Fibroblast of skin of right biceps (primary cell): Measurements from ENCODE around the gene ZFAND3.
A peak's percentile ranks its signal among the peaks of the same experiment; 100 is the strongest.
"Not testable (repeated sequence)": the region's sequence is repeated elsewhere in the genome, so short reads cannot be mapped to it uniquely, and the experiment has no call there.

Experiments
- DNase-seq: peaks from one replicate; pipeline ENCODE4 v3.0.0-alpha.2; 2013

The ZFAND3 gene

DNA sequence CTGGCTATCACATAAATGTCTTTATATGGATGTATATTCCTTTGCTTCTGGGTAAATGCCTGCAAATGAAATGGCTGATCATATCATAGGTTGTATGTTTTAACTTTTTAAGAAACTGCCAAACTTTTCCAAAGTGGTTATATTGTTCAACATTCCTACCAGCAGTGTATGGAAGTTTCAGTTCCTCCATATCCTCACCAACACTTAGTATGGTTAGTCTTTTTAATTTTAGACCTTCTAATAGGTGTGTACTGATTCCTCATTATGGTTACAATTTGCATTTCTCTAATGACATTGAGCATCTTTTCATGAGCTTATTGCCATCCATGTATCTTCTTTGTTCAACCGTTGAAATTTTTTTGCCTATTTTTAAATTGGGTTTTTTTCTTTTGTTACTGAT lies 155.4 kb downstream of the ZFAND3 start:
- no peak for DNase-seq

DNA sequence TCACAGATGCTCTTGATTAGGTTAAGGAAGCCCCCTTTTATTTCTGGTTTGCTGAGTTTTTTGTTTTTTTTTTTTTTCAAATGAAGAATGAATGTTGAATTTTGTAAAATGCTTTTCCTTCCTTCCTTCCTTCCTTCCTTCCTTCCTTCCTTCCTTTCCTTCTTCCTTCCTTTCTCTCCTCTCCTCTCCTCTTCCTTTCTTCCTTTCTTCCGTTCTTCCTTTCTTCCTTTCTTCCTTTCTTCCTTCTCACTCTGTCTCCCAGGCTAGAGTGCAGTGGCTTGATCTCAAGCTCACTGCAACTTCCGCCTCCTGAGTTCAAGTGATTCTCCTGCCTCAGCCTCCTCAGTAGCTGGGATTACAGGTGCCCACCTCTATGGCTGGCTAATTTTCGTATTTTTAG lies 158.2 kb downstream of the ZFAND3 start:
- DNase-seq, result no peak

DNA sequence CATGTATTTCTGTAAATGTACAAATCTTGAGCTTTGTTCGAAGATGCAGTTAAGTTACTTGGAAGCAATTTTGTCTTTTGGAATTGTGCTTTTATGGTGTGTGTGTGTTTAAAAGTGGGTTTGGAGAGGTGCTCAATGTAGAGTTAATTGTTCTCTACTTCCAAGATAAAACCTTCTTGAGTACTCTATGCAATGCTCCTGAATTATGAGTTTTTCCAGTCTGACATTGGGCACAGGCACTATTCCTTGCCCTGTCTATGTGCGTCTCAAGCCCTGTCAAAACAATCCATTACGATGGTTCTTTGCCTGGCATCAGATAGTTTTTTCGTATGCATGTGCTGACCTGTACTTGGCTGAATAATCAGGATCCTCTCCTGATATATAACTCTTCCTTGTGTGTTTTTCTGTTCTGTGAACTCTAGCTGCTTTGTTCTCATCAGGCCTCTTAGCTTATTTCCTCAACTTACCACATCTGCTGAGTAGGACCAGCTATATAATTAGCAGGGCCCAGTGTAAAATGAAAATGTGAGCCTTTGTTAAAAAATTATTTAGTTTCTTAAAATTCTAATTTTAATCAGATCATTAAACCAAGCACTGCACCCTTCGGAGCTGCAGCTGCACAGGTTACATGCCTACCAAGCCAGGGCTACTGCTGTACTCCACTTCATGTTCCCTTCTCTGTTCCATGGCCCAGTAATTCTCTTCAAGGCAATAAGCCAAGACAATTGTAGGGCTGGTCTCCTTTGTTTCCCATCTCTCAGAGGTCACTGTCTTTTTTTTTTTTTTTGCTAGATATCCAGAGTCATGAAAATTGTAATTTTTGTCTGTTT lies 160.1 kb downstream of the ZFAND3 start:
- no peak for DNase-seq

DNA sequence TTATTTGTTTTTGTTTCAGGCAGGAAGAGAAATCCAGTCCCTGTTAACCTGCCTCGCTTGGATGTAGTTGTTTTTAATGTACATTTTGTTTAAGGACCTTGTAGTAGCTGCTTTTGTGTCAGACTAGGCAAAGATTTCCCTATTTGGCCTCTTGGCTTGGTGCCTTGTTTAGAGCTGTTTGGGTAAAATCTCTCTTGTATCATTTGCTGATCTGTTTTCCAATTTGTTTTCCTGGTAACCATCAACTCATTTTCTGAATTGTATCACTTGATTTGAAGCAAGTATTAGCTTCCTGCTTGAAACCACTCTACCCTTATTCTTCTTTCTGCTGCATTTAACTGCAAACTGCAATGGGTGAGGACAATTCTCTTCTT lies 160.7 kb downstream of the ZFAND3 start:
- DNase-seq, result no peak

DNA sequence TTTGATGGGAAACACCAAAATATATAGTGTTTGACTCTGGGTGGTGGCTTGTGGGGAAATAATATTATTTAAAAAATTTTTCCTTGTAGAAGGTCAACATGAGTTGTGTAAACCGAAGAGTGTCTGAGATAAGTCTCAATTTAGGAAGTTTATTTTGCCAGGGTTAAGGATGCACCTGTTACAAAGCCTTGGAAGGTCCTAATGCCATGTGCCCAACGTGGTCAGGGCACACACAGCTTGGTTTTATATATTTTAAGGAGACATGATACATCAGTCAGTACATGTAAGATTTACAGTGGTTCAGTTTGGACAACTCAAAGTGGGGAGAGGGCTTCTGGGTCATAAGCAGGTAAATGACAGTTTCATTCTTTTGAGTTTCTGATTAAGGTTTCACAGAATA lies 162.1 kb downstream of the ZFAND3 start:
- no peak for DNase-seq

DNA sequence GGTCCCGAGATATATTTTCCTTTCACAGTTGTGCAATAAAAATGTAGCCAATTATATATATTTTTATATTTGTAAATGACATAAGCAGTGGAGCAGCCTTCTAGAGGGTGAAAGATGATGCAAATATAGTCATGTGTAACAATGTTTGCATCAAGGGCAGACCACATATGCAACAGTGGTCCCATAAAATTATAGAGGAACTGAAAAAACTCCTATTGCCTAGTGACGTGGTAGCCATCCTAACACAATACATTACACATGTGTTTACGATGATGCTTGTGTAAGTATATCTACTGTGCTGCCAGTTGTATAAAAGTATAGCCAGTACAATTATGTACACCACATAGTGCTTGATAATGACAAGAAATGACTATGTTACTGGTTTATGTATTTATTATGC lies 162.8 kb downstream of the ZFAND3 start:
- DNase-seq, result no peak

DNA sequence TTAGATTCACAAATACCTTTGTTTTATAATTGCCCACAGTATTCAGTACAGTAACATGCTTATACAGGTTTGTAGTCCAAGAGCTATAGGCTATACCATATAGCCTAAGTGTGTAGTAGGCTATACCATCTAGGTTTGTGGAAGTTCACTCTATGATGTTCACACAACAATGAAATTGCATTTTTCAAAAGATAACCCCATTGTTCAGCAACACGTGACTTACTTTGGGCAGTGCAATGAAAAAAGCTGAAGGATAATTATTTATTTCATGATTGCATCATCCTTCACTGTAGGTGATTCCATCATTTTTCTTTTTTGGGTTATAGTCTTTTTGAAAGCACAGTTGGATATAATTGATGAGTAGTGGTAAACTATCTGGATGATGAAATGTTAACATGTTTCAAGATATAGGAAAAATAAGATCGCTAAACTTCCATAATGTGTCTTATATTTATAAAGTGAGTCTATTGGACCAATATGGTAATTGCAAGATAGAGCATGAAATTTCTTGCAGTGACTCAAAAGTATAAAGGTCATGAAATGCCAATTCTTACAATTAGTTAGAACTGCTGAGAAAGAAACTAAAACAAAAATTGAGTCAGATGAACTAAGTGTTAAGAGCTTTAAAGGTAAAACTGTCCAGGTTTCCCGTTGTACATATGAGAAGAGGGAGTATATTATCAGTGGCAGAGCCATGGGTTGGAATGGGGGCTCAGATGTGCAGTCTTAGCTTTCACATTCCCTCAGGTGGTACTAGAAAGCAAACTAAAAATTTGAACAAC lies 164.4 kb downstream of the ZFAND3 start:
- no peak for DNase-seq

DNA sequence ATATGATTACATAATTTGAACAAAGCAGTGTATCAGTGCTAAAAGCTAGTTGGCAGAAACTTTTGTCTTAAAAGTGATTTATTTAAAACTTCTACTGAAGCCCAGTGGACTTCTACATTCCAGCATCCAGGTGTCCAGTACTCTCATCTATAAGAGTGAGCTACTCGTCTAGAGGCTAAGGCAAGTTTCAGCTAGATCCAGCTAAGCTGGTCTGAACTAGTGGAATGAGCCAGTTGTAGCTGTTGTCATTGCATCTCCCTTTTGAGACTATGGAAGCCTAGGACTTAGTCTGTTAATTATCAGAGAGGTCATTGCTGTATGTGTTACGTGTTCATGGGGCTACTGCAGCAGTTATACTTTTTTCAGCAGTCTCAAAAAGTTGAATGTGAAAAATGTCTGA lies 165.1 kb downstream of the ZFAND3 start:
- no peak for DNase-seq

DNA sequence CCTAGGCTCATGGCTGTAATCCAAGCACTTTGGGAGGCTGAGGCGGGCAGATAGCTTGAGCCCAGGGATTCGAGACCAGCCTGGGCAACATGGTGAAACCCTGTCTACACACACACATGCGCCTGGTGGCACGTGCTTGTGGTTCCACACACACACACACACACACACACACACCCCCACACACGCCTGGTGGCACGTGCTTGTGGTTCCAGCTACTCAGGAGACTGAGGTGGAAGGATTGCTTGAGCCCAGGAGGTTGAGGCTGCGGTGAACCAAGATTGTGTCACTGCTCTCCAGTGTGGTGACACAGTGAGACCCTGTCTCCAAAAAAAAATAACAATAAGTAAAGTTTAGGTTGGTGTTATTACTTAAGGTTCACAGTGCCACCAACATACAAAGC lies 165.8 kb downstream of the ZFAND3 start:
- no peak for DNase-seq

DNA sequence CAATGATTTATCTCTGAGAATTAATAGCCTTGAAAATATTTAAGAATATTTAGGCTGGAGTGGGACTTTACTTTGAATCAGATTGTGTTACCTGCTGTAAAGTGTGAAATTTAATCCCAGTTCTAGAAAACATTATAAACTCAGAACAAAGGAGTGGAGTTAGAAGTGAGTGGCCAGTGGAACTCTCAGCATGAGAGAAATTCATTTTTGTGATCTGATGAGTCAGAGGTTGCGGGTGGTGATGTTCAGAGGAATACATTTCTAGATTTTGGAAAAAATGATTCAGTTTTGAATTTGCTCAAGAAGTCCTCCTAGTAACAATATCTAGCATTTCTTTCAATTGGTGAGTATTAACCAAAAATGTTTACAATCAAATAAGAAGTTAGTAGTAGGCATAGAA lies 167.5 kb downstream of the ZFAND3 start:
- peak; percentile 72 for DNase-seq

DNA sequence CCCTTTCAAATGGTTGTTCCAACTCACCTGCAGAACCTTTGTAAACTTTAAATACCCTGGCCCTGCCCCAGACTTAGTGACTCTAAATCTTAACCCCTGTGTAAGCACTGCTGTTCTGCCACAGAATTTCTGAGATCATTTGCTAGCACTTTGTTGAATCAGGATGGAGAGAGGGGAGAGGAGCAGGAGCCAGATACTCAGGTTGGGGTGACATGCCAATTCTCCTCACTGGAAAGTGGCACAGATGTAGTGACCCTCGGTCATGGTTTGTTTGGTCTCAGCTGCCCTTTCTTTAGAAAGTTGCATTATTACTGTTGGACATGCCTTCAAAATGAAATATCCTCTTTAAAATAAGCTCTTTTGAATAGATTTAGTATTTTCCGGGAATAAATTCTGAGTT lies 168.0 kb downstream of the ZFAND3 start:
- no peak for DNase-seq

DNA sequence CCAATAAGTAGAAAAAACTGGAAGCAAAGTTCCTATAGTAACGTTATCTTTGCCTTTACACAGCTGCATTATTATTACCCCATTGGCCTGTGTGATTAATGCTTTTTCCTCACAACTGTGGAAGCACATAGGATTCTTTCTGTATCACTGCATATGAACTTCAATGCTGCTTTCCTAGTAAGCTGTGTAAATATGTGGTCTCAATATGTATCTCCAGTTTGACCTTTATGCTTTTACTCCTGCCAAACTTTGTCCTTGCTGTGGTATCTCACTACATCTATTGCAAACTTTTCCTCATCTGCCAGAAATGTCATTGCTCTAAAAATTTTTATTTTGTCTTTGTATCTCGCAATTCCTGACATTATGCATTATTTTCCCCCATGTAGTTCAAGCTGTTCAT lies 168.6 kb downstream of the ZFAND3 start:
- peak; percentile 41 for DNase-seq

DNA sequence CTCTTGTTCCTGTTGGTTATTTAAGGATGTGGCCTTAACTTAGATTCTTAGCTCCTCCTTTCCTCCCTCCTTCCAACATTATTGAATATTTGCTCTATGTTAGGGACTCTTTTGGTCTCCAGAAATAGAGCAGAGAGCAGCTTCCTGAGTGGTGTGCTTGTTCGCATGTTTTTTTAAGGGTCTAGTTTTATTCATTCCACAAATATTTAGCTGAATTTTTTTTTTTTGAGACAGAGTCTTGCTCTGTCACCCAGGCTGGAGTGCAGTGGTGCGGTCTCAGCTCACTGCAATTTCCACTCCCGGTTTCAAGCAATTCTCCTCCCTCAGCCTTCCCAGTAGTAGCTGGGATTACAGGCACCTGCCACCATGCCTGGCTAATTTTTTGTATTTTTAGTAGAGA lies 169.2 kb downstream of the ZFAND3 start:
- peak; percentile 71 for DNase-seq

DNA sequence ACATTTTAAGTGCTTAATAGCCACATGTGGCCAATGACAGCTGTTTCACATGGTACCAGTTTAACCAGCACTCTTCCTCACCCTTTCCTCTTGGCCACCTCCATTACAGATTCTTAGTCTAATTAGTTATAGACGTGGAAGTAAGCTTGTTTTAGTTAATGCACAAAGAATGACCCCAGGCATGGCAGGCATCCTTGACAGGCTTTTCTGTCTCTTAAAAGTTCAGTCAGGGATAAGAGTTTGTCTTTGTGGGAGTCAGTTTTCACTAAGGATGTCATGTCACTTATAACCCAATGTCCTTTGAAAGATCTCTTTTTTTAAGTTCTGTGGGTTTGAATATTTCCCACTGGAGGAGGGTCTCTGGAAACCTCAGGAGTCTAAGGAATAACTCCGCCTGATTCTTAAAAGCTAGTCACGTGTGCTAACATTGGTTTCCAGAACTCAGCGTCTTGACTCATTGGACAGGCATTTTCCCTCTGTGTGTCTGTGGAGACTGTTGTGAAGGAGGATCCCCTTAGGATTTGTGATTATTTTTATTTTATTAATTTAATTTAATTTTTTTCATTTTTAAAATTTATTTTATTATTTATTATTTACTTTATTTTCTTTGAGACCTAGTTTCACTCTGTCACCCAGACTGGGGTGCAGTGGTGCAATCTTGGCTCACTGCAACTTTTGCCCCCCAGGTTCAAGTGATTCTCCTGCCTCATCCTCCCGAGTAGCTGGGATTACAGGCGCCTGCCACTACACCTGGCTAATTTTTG lies 171.4 kb downstream of the ZFAND3 start:
- peak; percentile 94 for DNase-seq

DNA sequence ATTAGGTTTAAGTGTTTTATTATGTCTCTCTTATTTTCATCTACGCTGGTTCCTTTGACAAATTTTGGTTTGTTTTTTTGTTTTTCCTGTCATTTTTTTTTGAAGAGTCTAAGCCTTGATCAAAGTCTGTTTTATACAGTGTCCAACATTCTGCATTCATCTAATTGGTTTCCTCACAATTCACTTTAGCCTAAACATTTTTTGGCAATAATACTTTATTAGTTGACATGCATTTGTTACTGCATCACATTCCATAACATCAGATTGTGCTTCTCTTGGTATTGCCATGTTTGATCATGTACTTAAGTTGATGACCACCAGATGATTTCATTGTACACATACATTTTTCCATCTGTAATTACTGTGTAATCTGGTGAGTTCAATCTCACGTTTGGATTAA lies 173.2 kb downstream of the ZFAND3 start:
- no peak for DNase-seq

DNA sequence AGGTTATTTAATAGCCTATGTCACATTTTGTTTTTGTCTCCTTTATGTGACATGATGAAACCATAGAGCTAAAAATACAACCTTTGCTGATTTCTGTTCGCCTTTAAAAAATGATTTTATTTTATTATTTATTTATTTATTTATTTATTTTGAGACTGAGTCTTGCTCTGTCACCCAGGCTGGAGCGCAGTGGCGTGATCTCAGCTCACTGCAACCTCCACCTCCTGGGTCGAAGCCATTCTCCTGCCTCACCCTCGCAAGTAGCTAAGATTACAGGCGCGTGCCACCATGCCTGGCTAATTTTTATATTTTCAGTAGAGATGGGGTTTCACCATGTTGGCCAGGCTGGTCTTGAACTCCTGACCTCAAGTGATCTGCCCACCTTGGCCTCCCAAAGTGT lies 173.7 kb downstream of the ZFAND3 start:
- DNase-seq, result not testable (repeated sequence)

DNA sequence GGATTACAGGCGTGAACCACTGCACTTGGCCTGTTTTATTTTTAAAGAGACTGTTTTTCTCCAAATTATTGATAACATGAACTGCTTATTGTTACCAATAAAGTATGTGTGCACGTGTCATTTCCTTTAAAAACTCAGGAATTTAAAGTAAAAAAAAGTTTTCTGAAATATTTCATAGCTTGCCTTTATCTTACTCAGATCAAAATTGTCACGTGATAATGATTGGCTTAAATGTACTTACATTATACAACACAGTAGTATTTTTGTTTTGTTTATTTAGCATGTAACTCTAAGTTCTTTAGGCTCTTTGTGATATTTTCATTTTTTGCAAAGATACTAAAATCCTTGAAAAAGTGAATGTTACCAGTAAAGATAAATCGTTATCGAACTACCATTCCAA lies 174.1 kb downstream of the ZFAND3 start:
- DNase-seq, result no peak

DNA sequence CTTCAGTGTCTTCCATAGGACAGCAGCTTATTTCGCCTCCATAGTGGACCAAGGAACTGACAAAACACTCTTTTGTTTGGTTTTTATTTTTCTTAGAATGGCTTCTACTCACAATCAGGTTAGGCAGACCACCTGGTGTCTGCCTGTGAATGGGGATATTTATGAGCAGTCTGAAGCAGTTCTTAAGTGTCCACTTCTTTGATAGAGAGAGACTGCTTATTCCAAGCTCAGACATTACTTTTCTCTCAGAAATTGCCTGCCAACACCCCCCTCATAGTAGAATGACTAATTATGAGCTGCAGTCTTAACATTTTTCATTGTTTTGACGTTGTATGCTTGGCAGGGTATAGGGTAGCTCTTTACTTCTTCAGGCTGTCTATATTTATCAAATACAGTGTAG lies 174.7 kb downstream of the ZFAND3 start:
- DNase-seq, result peak; percentile 56

DNA sequence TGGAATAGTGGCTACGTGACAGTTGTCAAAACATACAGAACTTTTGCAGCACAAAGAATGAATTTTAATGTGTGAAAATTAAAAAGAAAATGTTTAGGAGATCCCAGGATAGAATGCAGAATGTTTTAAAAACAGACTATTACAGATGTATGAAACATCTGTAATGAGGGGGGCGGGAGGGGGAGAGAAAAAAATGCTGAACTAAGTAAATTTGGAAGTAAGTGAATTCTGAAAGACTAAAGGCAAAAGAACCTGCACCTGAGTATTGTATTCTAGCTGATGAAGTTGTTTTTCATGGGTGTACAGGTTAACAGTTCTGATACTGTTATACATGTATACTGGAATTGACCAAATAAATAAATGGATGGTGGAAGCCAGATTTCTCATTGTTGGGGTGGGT lies 178.8 kb downstream of the ZFAND3 start:
- no peak for DNase-seq

DNA sequence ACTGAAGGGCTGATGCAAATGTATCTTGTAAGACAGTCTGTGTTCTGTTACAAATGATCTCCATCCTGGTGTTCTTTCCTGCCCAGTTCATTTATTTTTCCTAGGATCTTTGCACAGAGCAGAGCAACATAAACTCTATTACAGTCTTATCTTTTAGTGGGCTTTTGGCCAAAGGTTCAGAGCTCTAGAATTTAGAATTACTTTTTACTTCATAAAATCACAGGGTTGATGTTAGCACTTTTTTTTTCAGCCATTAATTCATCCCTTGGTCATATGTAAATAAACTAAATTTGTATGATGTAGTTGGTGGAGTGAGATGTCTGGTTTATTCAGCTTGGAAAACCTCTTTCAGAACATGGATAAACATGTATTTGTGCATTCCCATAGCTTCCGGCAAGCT lies 181.9 kb downstream of the ZFAND3 start:
- DNase-seq, result no peak

DNA sequence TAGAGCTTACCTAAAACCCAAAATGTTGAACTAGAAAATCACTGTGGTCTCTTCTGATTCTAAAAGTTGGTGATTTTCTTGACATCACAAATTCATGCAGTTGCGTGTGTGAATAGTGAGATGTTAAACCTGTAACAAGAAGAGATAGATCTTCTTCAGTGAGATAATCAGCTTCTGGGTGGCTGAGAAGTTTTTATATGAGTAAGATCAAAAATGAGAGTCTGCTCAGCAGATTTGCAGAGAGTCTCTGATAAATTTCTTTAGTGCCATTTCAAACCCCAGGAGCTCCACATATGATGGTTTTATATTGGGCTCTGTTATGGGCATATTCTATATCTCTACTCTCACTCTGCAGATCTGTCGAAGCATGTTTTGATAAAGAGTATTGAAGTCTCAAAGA lies 185.4 kb downstream of the ZFAND3 start:
- no peak for DNase-seq

DNA sequence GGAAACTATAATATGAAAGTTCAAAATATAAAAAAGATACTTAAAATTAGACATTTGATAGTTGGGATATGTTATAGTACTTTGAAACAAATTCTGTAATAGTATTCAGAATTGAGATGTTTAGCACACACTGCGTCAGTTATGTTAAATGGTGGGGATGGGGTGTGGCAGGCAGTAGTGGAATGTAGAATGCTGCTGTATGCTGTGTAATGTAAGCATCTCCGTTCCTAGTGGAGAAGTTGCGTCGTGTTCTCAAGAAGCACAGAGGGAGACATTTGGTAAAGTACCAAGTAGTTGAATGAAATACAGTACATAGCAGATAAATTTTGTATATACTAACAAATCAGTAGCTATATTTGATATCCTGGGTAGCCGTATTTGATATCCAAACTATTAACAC lies 192.4 kb downstream of the ZFAND3 start:
- no peak for DNase-seq

DNA sequence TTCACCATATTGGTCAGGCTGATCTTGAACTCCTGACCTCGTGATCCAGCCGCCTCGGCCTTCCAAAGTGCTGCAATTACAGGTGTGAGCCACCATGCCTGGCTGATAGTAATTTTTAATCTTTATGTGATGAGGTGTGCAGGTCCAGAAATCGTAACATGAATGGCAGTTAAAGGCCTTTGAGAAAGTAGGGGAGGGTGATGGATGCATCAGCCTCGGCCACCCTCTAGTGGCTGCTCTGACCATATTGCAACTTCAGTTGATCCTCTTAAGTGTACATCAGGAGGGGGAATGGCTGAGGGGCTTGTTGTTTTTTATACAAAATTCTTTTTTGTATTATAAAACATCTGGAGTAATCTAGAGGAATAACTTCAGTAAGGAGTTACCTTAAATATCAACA lies 193.0 kb downstream of the ZFAND3 start:
- DNase-seq, result peak; percentile 58

DNA sequence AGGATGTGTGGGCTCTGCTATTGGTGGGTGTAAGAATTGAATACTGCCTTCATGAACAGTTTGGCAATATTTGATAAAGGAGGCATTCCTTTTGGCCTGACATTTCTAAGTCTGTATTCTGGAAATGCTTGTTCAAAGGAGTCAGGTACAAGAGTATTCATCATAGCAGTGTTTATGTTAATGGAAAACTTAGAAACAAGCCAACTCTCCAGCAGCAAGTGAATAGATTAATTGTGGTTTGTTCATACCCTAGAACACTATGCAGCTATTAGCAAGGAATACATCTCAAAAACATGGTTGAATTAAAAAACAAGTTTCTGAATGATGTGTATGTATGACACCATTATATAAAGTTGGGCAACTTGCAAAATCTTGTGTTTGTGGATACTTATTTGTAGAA lies 195.8 kb downstream of the ZFAND3 start:
- DNase-seq, result no peak
